H1 (cell line): Measurements from ENCODE around the gene HS3ST6. TPM values are rescaled to one million over a fixed set of nuclear protein-coding genes. Genes with fewer than 3 reads are reported as not detected.

Experiments
- CTCF ChIA-PET: fragments of 300-600 bp; sonication (Branson Sonifier 250); formaldehyde crosslinking; loops from one replicate; lab custom pipeline; 2021; ENCODE audit not compliant: partially characterized antibody; lab: Charles Lee
- POLR2A ChIA-PET: fragments of 300-600 bp; sonication (Branson Sonifier 250); formaldehyde crosslinking; loops from one replicate; lab custom pipeline; 2021; ENCODE audit warnings: inconsistent platforms; ENCODE audit not compliant: partially characterized antibody; lab: Charles Lee
- DNase-seq, 2 experiments: peaks; one replicate each; pipeline versions ENCODE4 v3.0.0 to v3.0.0-alpha.2; 2010 to 2022; ENCODE audit warnings: low spot score in 2 of 2, low read depth in 1 of 2, mixed read lengths in 1 of 2
- FAIRE-seq: peaks from 2 replicates; lab custom pipeline; 2011; peaks lifted over from hg19 to GRCh38; lab: Jason Lieb, UNC
- H2AFZ ChIP-seq: 2 replicates; pipeline ENCODE4 v1.8.1; 2012; ENCODE audit warnings: low read length, inconsistent platforms
- H2AK5ac ChIP-seq: 2 replicates; pipeline ENCODE4 v1.6.1; 2013; ENCODE audit warnings: low read depth, low read length
- H2BK120ac ChIP-seq: replicated peaks from 2 replicates; pipeline ENCODE3; 2013; ENCODE audit warnings: low read depth, low read length, inconsistent platforms
- H2BK12ac ChIP-seq: 2 replicates; pipeline ENCODE4 v1.6.1; 2013; ENCODE audit warnings: low read depth, low read length
- H2BK15ac ChIP-seq: 2 replicates; pipeline ENCODE4 v1.6.1; 2013; ENCODE audit warnings: low read length
- H2BK20ac ChIP-seq: 2 replicates; pipeline ENCODE4 v1.6.1; 2013; ENCODE audit warnings: low read length
- H2BK5ac ChIP-seq: 2 replicates; pipeline ENCODE4 v1.6.1; 2013; ENCODE audit warnings: low read depth, low read length
- H3K14ac ChIP-seq: 2 replicates; pipeline ENCODE4 v1.6.1; 2013; ENCODE audit warnings: inconsistent platforms; ENCODE audit not compliant: insufficient read length
- H3K18ac ChIP-seq: 2 replicates; pipeline ENCODE4 v1.6.1; 2013; ENCODE audit warnings: low read length; ENCODE audit errors: extremely low read depth
- H3K23ac ChIP-seq: 2 replicates; pipeline ENCODE4 v1.6.1; 2013; ENCODE audit warnings: inconsistent platforms; ENCODE audit not compliant: insufficient read length
- H3K23me2 ChIP-seq: 2 replicates; pipeline ENCODE4 v1.6.1; 2013; ENCODE audit warnings: low read depth, low read length
- H3K27ac ChIP-seq: 2 replicates; pipeline ENCODE4 v1.6.1; 2011; ENCODE audit warnings: low read depth, low read length, inconsistent platforms
- H3K27me3 ChIP-seq, 4 experiments: replicated peaks in 1 of 4; 1 replicate in 1 of 4; 2 replicates in 3 of 4; pipeline versions ENCODE4 v1.6.1 to v1.8.1; 2011 to 2013; ENCODE audit warnings: low read length in 3 of 4, mild to moderate bottlenecking in 3 of 4, inconsistent platforms in 2 of 4, mixed read lengths in 2 of 4, moderate library complexity in 1 of 4; ENCODE audit not compliant: control insufficient read depth in 3 of 4, insufficient read depth in 3 of 4; ENCODE audit errors: extremely low read depth in 1 of 4
- H3K36me3 ChIP-seq, 4 experiments: 2 replicates each; pipeline versions ENCODE4 v1.6.1 to v1.8.1; 2011 to 2013; ENCODE audit warnings: mild to moderate bottlenecking in 4 of 4, low read length in 3 of 4, moderate library complexity in 2 of 4, control low read depth in 1 of 4, inconsistent platforms in 1 of 4; ENCODE audit not compliant: insufficient read depth in 4 of 4, control insufficient read depth in 2 of 4
- H3K4ac ChIP-seq: replicated peaks from 2 replicates; pipeline ENCODE3; 2013; ENCODE audit warnings: low read length, low read depth, mixed read lengths, inconsistent platforms; ENCODE audit not compliant: insufficient read length
- H3K4me1 ChIP-seq, 4 experiments: replicated peaks in 1 of 4; 1 replicate in 1 of 4; 2 replicates in 3 of 4; pipeline versions ENCODE4 v1.6.1 to v1.8.1; 2011 to 2013; ENCODE audit warnings: low read length in 3 of 4, inconsistent platforms in 2 of 4, mixed read lengths in 1 of 4; ENCODE audit not compliant: insufficient read depth in 4 of 4, control insufficient read depth in 3 of 4
- H3K4me2 ChIP-seq, 2 experiments: 2 replicates each; pipeline versions ENCODE4 v1.6.1 to v1.8.1; 2011 to 2013; ENCODE audit warnings: low read depth in 2 of 2, low read length in 2 of 2, control low read depth in 1 of 2, inconsistent platforms in 1 of 2, mild to moderate bottlenecking in 1 of 2; ENCODE audit not compliant: insufficient read depth in 1 of 2
- H3K4me3 ChIP-seq, 4 experiments: fragments of 200-600, 300-600 bp in 1 of 4; sonication (generic), shearing (Covaris generic), sonication (Bioruptor Twin) in 1 of 4; 2 replicates each; pipeline versions ENCODE4 v1.5.1 to v1.8.1; 2011 to 2016; ENCODE audit warnings: low read length in 4 of 4, low read depth in 3 of 4, control low read depth in 2 of 4, inconsistent platforms in 2 of 4, mild to moderate bottlenecking in 2 of 4, mixed read lengths in 1 of 4, moderate library complexity in 1 of 4; ENCODE audit not compliant: insufficient read depth in 2 of 4; ENCODE audit errors: extremely low read depth in 1 of 4
- H3K56ac ChIP-seq: replicated peaks from 2 replicates; pipeline ENCODE3; 2013; ENCODE audit warnings: low read depth, mild to moderate bottlenecking, mixed read lengths, low read length, inconsistent platforms; ENCODE audit not compliant: insufficient read length
- H3K79me1 ChIP-seq: 2 replicates; pipeline ENCODE4 v1.6.1; 2013; ENCODE audit warnings: low read depth, low read length, control low read depth
- H3K79me2 ChIP-seq, 2 experiments: 2 replicates each; pipeline versions ENCODE4 v1.6.1 to v1.8.1; 2012 to 2013; ENCODE audit warnings: low read length in 2 of 2, mild to moderate bottlenecking in 2 of 2, inconsistent platforms in 1 of 2; ENCODE audit not compliant: insufficient read depth in 2 of 2, control insufficient read depth in 1 of 2
- H3K9ac ChIP-seq, 4 experiments: replicated peaks in 1 of 4; 1 replicate in 1 of 4; 2 replicates in 3 of 4; pipeline versions ENCODE4 v1.6.1 to v1.8.1; 2011 to 2013; ENCODE audit warnings: low read depth in 3 of 4, low read length in 3 of 4, control low read depth in 2 of 4, mild to moderate bottlenecking in 2 of 4, moderate library complexity in 2 of 4, inconsistent platforms in 1 of 4; ENCODE audit errors: extremely low read depth in 1 of 4
- H3K9me3 ChIP-seq, 2 experiments: 2 replicates each; pipeline versions ENCODE4 v1.6.1 to v1.8.1; 2012 to 2013; ENCODE audit warnings: mild to moderate bottlenecking in 2 of 2, moderate library complexity in 2 of 2, control low read depth in 1 of 2, inconsistent platforms in 1 of 2, low read depth in 1 of 2, low read length in 1 of 2, mixed read lengths in 1 of 2; ENCODE audit not compliant: insufficient read depth in 2 of 2
- H4K20me1 ChIP-seq, 2 experiments: replicated peaks in 1 of 2; 2 replicates each; pipeline versions ENCODE3 to v1.8.1; 2011 to 2013; ENCODE audit warnings: inconsistent platforms in 2 of 2, low read length in 2 of 2, mild to moderate bottlenecking in 1 of 2; ENCODE audit not compliant: insufficient read depth in 2 of 2, control insufficient read depth in 1 of 2
- H4K5ac ChIP-seq: 2 replicates; pipeline ENCODE4 v1.6.1; 2013; ENCODE audit warnings: low read length, low read depth, mixed read lengths, inconsistent platforms; ENCODE audit not compliant: insufficient read length
- H4K8ac ChIP-seq: 2 replicates; pipeline ENCODE4 v1.8.0; 2013; ENCODE audit warnings: mild to moderate bottlenecking, moderate library complexity, low read length, inconsistent platforms; ENCODE audit not compliant: insufficient read depth; ENCODE audit errors: extremely low read depth
- H4K91ac ChIP-seq: replicated peaks from 2 replicates; pipeline ENCODE3; 2013; ENCODE audit warnings: low read length, mixed read lengths, inconsistent platforms; ENCODE audit not compliant: insufficient read length
- BACH1 ChIP-seq: IDR thresholded peaks from 2 replicates; pipeline ENCODE4 v1.6.1; 2012; ENCODE audit warnings: low read length, improper control_type of control experiment
- CHD1 ChIP-seq: IDR thresholded peaks from 2 replicates; pipeline ENCODE4 v1.6.1; 2012; ENCODE audit warnings: low read depth, low read length, improper control_type of control experiment
- EGR1 ChIP-seq: IDR thresholded peaks from 2 replicates; pipeline ENCODE4 v1.6.1; 2011; ENCODE audit warnings: low read depth, low read length, borderline replicate concordance
- GABPA ChIP-seq: IDR thresholded peaks from 2 replicates; pipeline ENCODE4 v1.6.1; 2011; ENCODE audit warnings: mild to moderate bottlenecking, low read length, moderate library complexity, borderline replicate concordance; ENCODE audit not compliant: insufficient read depth
- JUN ChIP-seq: IDR thresholded peaks from 2 replicates; pipeline ENCODE4 v1.6.1; 2011; ENCODE audit warnings: low read depth, mild to moderate bottlenecking, improper control_type of control experiment, low read length
- JUND ChIP-seq: IDR thresholded peaks from 2 replicates; pipeline ENCODE4 v1.6.1; 2011; ENCODE audit warnings: mild to moderate bottlenecking, improper control_type of control experiment, low read length
- POLR2A ChIP-seq, 2 experiments: IDR thresholded peaks; 1 replicate in 1 of 2; 2 replicates in 1 of 2; pipeline ENCODE4 v1.6.1; 2011; ENCODE audit warnings: low read depth in 2 of 2, low read length in 2 of 2, mild to moderate bottlenecking in 2 of 2; ENCODE audit errors: control extremely low read depth in 1 of 2
- RFX5 ChIP-seq: IDR thresholded peaks from 2 replicates; pipeline ENCODE4 v1.6.1; 2011; ENCODE audit warnings: low read depth, low read length, improper control_type of control experiment, borderline replicate concordance
- TAF7 ChIP-seq: optimal IDR thresholded peaks from 2 replicates; pipeline ENCODE3; 2011; ENCODE audit warnings: low read depth, mild to moderate bottlenecking, inconsistent platforms, low read length, moderate library complexity, borderline replicate concordance
- TEAD4 ChIP-seq: IDR thresholded peaks from 2 replicates; pipeline ENCODE4 v1.6.1; 2012; ENCODE audit warnings: low read depth, low read length, inconsistent platforms, mixed read lengths
- ZNF274 ChIP-seq: IDR thresholded peaks from 2 replicates; pipeline ENCODE4 v1.7.0; 2012; ENCODE audit warnings: low read length, borderline replicate concordance; ENCODE audit errors: extremely low read depth
- WGBS, 2 experiments: shearing (Covaris generic) in 1 of 2; methylation state at CpG; one replicate each; pipeline versions ENCODE4 v1.1.6 to v1.1.7; 2013 to 2015; ENCODE audit warnings: low lambda C conversion rate in 2 of 2, mixed read lengths in 2 of 2, inconsistent platforms in 1 of 2, low coverage in 1 of 2, missing lambda C conversion rate in 1 of 2; ENCODE audit not compliant: insufficient replicate concordance in 2 of 2, insufficient coverage in 1 of 2, insufficient read length in 1 of 2; ENCODE audit errors: extremely low coverage in 1 of 2, missing lambda C conversion rate in 1 of 2; 5-methylcytosine and 5-hydroxymethylcytosine counted together
- polyA plus RNA-seq, 7 experiments: library from polyadenylated mRNA; depleted of rRNA in 3 of 7; stranded (reverse) in 5 of 7; unstranded in 2 of 7; fragments of >200 nt in 5 of 7; fragments of 200-250 nt in 2 of 7; gene quantifications; 1 replicate in 5 of 7; 2 replicates in 1 of 7; 4 replicates in 1 of 7; pipeline versions ENCODE4 v1.2.1 to v1.2.3, GENCODE V29; 2011 to 2013; ENCODE audit warnings: missing spikeins in 2 of 7, mixed read lengths in 2 of 7
- total RNA-seq: library from RNA; stranded (reverse); fragmentation: NEBNext Ultra II Directional; extraction: Animal tissue kit (Norgen Biotek cat#: 25700); gene quantifications from 2 replicates; pipeline ENCODE4 v1.2.1, GENCODE V29; 2021
- TF ChIP-seq, protein P1 (sequence below): IDR thresholded peaks from 2 replicates; pipeline ENCODE4 v1.6.1; 2012; ENCODE audit warnings: inconsistent platforms

HS3ST6 gene
- total and polyA plus RNA-seq, 2 of the 8 experiments (the other 6 are each of a cell fraction or from before 2014, with no cell fraction given), result 0.36 to 0.39 TPM

- no peaks in the 10 kb centered on the region for H3K23me2 ChIP-seq
- no peaks in the 10 kb centered on the region; a peak in 2 of 7 replicates for H3K27me3 ChIP-seq
- H2AK5ac ChIP-seq, result no peak overlapping the region
- no peak overlapping the region for H2BK5ac ChIP-seq
- FAIRE-seq, result no peak
- 0 out of 2 replicates have a peak overlapping the region, but pooled peaks have one; percentile 12 for H2BK12ac ChIP-seq
- no peak overlapping the region for H3K9ac ChIP-seq
- H3K4me3 ChIP-seq, result no peak overlapping the region
- H3K9me3 ChIP-seq, result no peaks in the 10 kb centered on the region
- H3K79me1 ChIP-seq, result no peaks in the 10 kb centered on the region
- no peak overlapping the region for H3K18ac ChIP-seq
- H3K4me1 ChIP-seq, result peaks cover 0 to 16% (median 0%) of the 10 kb centered on the region in 4 experiments; a peak in 1 of 7 replicates
- no peak overlapping the region for H3K23ac ChIP-seq
- H4K5ac ChIP-seq, result no peak overlapping the region
- no peaks in the 10 kb centered on the region for H3K36me3 ChIP-seq
- H2BK120ac ChIP-seq, result no peak overlapping the region
- DNase-seq, result no peak
- POLR2A ChIA-PET, result interaction anchor here (0.6 to 1.1 kb wide), 2 partner anchors 58 to 100 kb away, joined by 3 read pairs; no protein-coding TSS in a partner anchor
- H4K20me1 ChIP-seq, result no peaks in the 10 kb centered on the region
- H3K4me2 ChIP-seq, result no peak overlapping the region
- WGBS, 2 experiments, result 93% methylated on average over 20 of the region's 22 CpGs; no CpG with 5 or more reads in 1 of the 2 experiments
- CTCF ChIA-PET, result interaction anchor here (0.5 to 0.9 kb wide), 3 partner anchors 28 to 619 kb away, joined by 3 to 5 read pairs (median 3); no protein-coding TSS in a partner anchor
- no peak overlapping the region for H2BK15ac ChIP-seq
- no peak overlapping the region for H3K56ac ChIP-seq
- H4K91ac ChIP-seq, result no peak overlapping the region
- H3K14ac ChIP-seq, result no peak overlapping the region
- no peak overlapping the region for H2BK20ac ChIP-seq
- H2AFZ ChIP-seq, result no peak overlapping the region
- no peak overlapping the region; the same call in none of the 2 replicates for H4K8ac ChIP-seq
- no peaks in the 10 kb centered on the region for H3K79me2 ChIP-seq
- no peak overlapping the region for H3K4ac ChIP-seq
- H3K27ac ChIP-seq, result no peak overlapping the region
- TF ChIP-seq CHD1 (no peak), BACH1 (no peak), JUN (no peak), TAF7 (no peak), JUND (no peak), POLR2A (IDR thresholded peaks at IDR 0.05; ENCODE audit: control extremely low read depth in 1 of 2, low read depth in 2 of 2, low read length in 2 of 2) (no peak), RFX5 (no peak), GABPA (no peak), TEAD4 (no peak), ZNF274 (no peak), EGR1 (no peak)
- TF ChIP-seq, protein P1, sequence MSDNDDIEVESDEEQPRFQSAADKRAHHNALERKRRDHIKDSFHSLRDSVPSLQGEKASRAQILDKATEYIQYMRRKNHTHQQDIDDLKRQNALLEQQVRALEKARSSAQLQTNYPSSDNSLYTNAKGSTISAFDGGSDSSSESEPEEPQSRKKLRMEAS, result no peak
Observed at GRCh38 chr16:1903845-1904840, 14.1 kb downstream of the HS3ST6 start.
